A549 treated with CORT108297 at 1 μM for 4 hours (cell line): Measurements from ENCODE around the gene IRAG1. TPM values are rescaled to one million over a fixed set of nuclear protein-coding genes. Genes with fewer than 3 reads are reported as not detected.

Source experiments
- total RNA-seq: library from RNA; stranded (reverse); fragments of 200-300 nt; extraction: Qiagen RNA extraction; gene quantifications from 5 replicates; pipeline ENCODE4 v1.2.3, GENCODE V29; 2022

The IRAG1 gene, protein sequence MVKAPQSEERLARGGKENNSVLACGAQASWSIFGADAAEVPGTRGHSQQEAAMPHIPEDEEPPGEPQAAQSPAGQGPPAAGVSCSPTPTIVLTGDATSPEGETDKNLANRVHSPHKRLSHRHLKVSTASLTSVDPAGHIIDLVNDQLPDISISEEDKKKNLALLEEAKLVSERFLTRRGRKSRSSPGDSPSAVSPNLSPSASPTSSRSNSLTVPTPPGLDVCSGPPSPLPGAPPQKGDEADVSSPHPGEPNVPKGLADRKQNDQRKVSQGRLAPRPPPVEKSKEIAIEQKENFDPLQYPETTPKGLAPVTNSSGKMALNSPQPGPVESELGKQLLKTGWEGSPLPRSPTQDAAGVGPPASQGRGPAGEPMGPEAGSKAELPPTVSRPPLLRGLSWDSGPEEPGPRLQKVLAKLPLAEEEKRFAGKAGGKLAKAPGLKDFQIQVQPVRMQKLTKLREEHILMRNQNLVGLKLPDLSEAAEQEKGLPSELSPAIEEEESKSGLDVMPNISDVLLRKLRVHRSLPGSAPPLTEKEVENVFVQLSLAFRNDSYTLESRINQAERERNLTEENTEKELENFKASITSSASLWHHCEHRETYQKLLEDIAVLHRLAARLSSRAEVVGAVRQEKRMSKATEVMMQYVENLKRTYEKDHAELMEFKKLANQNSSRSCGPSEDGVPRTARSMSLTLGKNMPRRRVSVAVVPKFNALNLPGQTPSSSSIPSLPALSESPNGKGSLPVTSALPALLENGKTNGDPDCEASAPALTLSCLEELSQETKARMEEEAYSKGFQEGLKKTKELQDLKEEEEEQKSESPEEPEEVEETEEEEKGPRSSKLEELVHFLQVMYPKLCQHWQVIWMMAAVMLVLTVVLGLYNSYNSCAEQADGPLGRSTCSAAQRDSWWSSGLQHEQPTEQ
- total RNA-seq: 0.02 to 0.03 TPM (median 0.02 TPM) in 4 of 5 replicates, not detected in the other

GRCh38 chr11:10693509-10694081 is at the start of gene IRAG1:
TSS of gene IRAG1 (minus strand) at chr11:10693755. CDS start at chr11:10693602, 153 bp downstream.

Other genes starting within 250 kb of the IRAG1 start
- gene AMPD3, start 238.5 kb downstream of the IRAG1 start, total RNA-seq: 7.0 to 10.2 TPM (median 7.7 TPM) in 5 replicates
- 15.6 to 24.4 TPM (median 22.6 TPM) in 5 replicates for gene RNF141, start 152.6 kb downstream of the IRAG1 start, total RNA-seq
- gene LYVE1, start 125.1 kb downstream of the IRAG1 start, total RNA-seq: 0.08 to 0.28 TPM (median 0.13 TPM) in 5 replicates
- gene CTR9, start 57.5 kb upstream of the IRAG1 start, total RNA-seq: 19.9 to 29.1 TPM (median 23.0 TPM) in 5 replicates
- gene EIF4G2, start 115.2 kb upstream of the IRAG1 start, total RNA-seq: 541 to 972 TPM (median 597 TPM) in 5 replicates
- 25.6 to 32.4 TPM (median 31.8 TPM) in 5 replicates for gene ZBED5, start 164.3 kb upstream of the IRAG1 start, total RNA-seq